Left lobe of liver (tissue), 2 donors: ENCODE data around the gene MYH15. TPM values are rescaled to one million over a fixed set of nuclear protein-coding genes. Genes with fewer than 3 reads are reported as not detected.

ENCODE experiments used
- ATAC-seq: fragments of 200-7000 bp; cut with Tn5 transposase; one replicate; pipeline ENCODE4 v1.9.1; 2020; ENCODE audit warnings: mild to moderate bottlenecking, moderate library complexity
- DNase-seq: peaks from one replicate; pipeline ENCODE4 v3.0.0-alpha.2; 2020; ENCODE audit warnings: low spot score
- total RNA-seq: library from RNA; stranded (reverse); gene quantifications from one replicate; pipeline ENCODE4 v1.2.1, GENCODE V29; 2021
- donor health status: DM: no; HTN: no; CAD: no; lungs with moderate emphysema.
- donor health status: DM: no; HTN: yes; CAD: no.

Gene MYH15
- total RNA-seq, 1 donor from 2014 or later: 0.03 TPM

DNA sequence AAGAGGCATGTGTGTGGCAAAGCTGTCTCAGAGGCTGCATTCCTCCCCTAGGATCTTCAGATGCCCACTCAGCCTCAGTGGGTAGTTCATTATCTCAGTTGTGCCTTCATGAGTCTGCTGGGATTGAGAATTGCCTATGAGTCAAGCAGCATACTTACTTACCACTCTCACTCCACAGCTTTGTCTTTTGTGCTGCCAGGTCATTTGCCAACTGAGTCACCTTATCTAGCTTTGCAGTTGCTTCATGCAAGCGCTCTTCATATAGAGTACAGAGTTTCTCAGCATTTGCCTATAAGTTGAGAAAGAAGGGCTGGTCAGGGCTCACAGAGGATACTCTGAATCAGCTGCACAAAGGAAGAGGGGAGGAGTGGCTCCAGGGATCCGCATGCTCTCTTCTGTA lies 89.5 kb downstream of the MYH15 start:
- no peak for ATAC-seq
- no peak for DNase-seq

GRCh38 chr3:108416111-108416869 lies 94.1 kb downstream of the MYH15 start:
- ATAC-seq: no peak

DNA sequence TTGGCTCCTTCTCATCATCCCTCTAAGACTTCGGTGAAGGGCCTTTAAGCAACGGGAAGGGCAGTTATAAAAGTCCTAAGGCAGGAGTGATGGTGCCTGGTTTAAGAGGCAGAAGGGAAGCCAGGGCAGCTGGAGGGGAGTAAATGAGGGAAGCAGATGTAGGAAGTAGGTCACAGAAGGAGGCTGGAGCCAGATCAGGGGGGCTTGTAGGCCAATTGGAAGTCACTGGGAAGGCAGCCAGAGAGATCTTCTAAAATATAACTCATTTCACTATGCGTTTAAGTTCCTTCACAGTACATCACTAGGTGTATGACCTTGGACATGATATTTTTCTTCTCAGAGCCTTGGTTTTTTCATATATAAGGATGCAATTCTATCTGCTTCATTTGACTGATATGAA lies 94.7 kb downstream of the MYH15 start:
- ATAC-seq: no peak
- no peak for DNase-seq

More at GRCh38 chr3:108416111-108416869, 94.1 kb downstream of the MYH15 start:
- DNase-seq: no peak

DNA sequence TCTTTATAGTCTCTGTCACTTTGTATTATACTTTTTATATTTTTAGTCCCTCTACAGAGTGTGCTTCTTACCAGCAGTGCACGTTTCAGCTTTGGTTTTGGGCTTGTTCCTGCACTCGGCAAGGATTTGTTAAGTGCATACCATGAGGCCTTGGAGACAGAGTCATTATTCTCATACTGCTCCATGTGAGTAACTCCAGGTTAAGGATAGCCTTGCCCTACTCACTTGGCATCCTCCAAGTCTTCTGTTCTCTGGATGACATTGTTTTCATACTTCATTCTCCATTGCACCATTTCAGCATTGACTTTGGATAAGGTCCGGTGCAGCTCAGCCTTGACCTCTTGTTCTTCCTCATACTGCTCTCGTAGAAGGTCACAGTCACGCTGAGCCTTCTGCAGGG lies 96.4 kb downstream of the MYH15 start:
- DNase-seq (no peak), ATAC-seq (no peak)

DNA sequence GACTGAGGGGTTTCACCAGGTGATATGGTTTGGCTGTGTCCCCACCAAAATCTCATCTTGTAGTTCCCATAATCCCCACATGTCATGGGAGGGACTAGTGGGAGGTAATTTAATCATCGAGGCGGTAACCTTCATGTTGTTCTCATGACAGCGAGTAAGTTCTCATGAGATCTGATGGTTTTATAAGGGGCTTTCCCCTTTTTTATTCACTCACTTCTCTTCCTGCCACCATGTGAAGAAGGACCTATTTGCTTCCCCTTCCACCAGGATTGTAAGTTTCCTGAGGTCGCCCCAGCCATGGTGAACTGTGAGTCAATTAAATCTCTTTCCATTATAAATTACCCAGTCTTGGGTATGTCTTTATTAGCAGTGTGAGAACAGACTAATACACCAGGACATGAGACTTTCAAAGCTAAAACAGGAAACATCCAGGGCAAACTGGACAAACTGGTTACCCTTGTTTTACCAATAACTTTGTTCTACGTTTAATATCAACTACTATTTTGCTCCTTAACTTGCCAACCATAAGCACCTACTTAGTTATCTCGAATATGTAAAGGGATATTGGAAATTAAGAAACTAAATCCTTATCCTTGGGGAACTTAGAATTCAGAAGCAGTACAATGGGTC lies 98.2 kb downstream of the MYH15 start:
- ATAC-seq (no peak), DNase-seq (no peak)

GRCh38 chr3:108410531-108410984 lies 99.8 kb downstream of the MYH15 start:
- DNase-seq: no peak
- ATAC-seq: no peak

DNA sequence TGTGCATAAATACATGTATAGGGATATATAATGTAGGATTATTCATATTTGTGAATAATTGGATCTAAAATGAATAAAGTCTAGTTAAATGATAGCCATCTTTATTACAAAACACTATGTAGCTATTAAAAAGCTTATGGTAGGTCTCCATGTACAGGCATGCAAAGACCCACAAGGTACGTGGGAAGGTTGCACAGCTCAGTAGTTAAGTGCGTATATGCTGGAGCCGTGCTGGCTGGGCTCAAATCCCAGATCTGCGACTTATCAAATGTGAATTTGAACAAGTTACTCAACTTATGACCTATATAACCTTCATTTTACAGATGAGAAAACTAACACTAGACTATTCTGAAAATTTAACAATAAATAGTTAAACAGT lies 100.6 kb downstream of the MYH15 start:
- DNase-seq (no peak), ATAC-seq (no peak)

- ATAC-seq: no peak
- DNase-seq: no peak
Observed at GRCh38 chr3:108408883-108409799, 101.3 kb downstream of the MYH15 start.

- ATAC-seq: no peak
- no peak for DNase-seq
Observed at GRCh38 chr3:108407886-108408285, 102.5 kb downstream of the MYH15 start.

DNA sequence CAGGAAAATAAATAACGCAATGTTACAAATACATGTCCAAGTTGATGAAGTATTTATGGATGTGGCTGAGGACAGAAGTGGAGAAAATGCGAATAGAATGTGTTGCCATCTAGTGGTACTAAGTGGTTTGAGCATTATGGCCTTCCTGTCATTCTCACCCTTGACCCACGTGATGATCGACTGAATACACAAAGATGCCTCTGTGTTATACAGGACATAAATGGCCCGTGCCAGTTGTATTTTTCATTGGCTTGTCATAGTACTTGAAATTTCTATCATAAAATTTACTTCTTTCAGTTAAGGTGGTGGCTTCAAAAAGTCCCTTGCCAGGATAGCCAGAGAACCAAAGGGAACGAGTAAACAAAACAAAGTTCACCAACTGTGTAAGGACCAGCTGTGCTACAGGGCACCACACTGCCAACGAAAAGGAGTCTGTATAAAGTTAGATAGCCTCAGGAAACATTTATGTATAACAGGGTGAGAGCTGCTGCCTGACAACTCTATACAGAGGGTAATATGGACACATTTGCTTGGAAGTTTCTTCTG lies 103.7 kb downstream of the MYH15 start:
- ATAC-seq (peak; percentile 96), DNase-seq (no peak)

- no peak for ATAC-seq
- no peak for DNase-seq
Observed at GRCh38 chr3:108406063-108406660, 104.2 kb downstream of the MYH15 start.

GRCh38 chr3:108404368-108404767 lies 106.0 kb downstream of the MYH15 start:
- no peak for DNase-seq
- ATAC-seq: no peak

DNA sequence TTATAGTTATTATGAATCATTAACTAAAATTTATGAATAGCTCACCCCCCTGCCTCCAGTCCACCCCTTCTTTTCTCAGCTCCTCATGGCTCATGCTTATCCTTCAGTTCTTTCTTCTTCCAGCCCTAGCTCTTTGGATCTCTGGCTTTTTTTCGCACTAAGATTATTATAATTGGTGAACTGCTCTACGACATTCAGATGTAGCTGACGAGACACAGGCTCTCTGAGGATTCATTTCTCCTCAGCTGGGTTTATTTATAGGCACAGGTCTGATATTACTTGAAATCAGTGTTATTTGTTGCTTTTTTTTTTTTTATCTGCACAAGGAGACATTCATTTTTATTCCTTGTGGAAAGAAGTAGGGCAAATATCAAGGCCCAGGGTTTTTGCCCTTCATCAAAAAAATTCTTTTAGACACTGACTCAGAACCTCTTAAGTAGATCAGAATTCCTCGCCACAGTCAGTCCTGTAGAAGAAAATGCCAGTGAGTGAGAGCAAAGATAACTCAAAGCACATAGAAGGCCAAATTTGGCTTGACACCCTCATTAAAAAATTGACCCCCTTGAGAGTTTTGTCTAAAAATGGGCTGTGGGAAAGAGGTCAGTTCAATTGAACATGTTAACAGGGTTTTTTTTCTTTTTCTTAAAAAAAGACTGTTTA lies 106.6 kb downstream of the MYH15 start:
- ATAC-seq (no peak), DNase-seq (no peak)

DNA sequence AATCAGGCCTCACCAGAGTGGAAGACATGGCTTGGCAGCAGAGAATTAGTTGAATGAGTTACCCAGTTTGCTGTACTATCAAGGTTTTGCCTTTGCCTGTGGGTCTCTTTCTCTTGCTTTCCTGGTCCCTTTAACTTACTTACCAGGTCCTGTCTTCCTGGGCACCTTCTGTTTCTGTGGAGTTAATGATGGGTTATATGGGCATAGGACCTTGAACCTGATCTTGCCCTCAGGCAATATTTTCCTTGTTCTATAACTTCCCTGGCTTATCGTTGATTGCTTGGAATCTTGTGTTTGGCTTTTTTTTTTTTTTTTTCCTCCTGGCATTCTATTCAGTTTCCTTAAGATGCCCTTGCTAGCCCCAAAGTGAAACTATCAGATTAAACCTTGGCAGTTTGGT lies 107.2 kb downstream of the MYH15 start:
- no peak for ATAC-seq
- DNase-seq: no peak

DNA sequence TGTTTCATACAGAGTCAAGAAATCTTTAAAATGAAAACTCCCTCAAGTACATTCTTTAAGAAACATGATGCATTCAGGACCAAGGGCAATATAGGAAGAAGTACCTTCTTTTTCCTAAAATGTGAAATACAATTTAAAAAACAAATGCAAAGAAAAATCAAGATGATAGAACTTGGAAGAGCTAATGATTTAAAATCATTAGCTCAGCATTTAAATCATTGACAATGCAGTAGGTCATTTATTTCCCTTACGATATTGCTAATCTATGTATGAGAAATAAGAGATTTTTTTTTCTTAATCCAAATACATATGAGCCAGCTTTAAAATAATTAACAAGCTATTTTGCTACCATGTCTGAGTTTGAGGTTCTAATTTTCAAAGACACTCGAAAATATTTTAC lies 108.6 kb downstream of the MYH15 start:
- ATAC-seq (no peak), DNase-seq (no peak)

DNA sequence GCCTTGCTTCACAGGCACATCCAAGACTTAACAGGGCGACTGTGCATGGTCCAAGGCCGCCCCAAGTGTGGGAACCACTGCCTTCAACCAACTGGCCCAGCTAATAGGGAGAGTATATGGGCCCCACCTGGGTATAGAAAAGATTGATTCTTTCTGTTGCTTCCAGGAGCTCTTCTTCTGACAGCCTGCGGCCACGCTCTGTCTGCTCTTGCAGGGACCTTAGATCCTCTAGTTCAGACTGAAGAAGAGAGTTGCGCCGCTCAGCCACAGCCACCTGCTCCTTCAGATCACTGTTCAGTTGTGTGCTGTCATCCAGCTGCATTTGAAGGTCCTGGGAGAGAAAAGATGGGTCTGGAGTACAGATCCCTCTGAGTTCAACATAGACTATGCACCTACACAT lies 111.9 kb downstream of the MYH15 start:
- ATAC-seq: no peak

GRCh38 chr3:108396336-108396735 lies 114.1 kb downstream of the MYH15 start:
- DNase-seq (no peak), ATAC-seq (no peak)

More for the DNA sequence above, 111.9 kb downstream of the MYH15 start:
- no peak for DNase-seq

DNA sequence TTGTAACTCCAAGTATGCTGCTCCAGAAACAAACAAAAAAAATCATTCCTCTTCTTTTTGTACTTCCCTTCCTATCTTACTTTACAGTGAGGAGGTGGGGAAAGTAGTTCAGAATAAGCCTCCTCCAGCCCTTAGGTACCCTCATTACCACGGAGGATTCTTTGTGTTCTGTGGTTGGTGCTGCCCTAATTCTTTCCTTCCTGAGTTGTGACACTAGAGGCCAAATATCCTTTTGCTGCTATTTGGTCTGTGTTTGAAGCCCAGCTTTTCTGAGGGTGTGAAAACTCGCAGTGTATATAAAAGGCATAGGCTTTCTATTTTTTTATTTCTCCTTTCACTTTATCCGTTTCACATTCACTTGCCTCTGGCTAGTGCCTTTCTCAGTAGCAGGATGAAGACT lies 115.8 kb downstream of the MYH15 start:
- ATAC-seq: no peak
- no peak for DNase-seq

GRCh38 chr3:108394016-108394415 lies 116.4 kb downstream of the MYH15 start:
- ATAC-seq (no peak), DNase-seq (no peak)
